ENCODE data around the gene SFXN3.

- no peak for TF ChIP-seq CTCF (IDR thresholded peaks at IDR 0.05)
- no peak for TF ChIP-seq POLR2A (IDR thresholded peaks at IDR 0.05)
- TF ChIP-seq POLR2AphosphoS5 (IDR thresholded peaks at IDR 0.05), result no peak
Observed at GRCh38 chr10:101072923-101073322, 41.9 kb downstream of the SFXN3 start.
